Tongue (tissue), 2 donors: ENCODE data around the gene IL1RAPL2. TPM values are rescaled to one million over a fixed set of nuclear protein-coding genes. Genes with fewer than 3 reads are reported as not detected.
A peak's percentile ranks its signal among the peaks of the same experiment; 100 is the strongest.

ENCODE experiments used
- DNase-seq: peaks from one replicate; pipeline ENCODE4 v3.0.0-alpha.2; 2015
- total RNA-seq: library from RNA; depleted of rRNA; stranded (reverse); fragments of >200 nt; gene quantifications from one replicate; pipeline ENCODE4 v1.2.3, GENCODE V29; 2014

IL1RAPL2 gene
- total RNA-seq, 1 donor from 2014 or later: 7.8 TPM

- no peak for DNase-seq
Observed at GRCh38 chrX:105463473-105463872, 897.5 kb downstream of the IL1RAPL2 start.

GRCh38 chrX:105464618-105465017, 898.6 kb downstream of the IL1RAPL2 start:
- DNase-seq: no peak

- DNase-seq: peak; percentile 33
Observed at GRCh38 chrX:105468741-105469140, 902.7 kb downstream of the IL1RAPL2 start.

- no peak for DNase-seq
Observed at GRCh38 chrX:105471597-105471996, 905.6 kb downstream of the IL1RAPL2 start.

GRCh38 chrX:105475801-105476200, 909.8 kb downstream of the IL1RAPL2 start:
- no peak for DNase-seq

- no peak for DNase-seq
Observed at GRCh38 chrX:105477351-105477750, 911.4 kb downstream of the IL1RAPL2 start.

GRCh38 chrX:105480646-105481310, 914.8 kb downstream of the IL1RAPL2 start:
- peak; percentile 2 for DNase-seq

- DNase-seq: no peak
Observed at GRCh38 chrX:105483011-105483410, 917.0 kb downstream of the IL1RAPL2 start.

GRCh38 chrX:105488716-105489115, 922.7 kb downstream of the IL1RAPL2 start:
- DNase-seq: no peak

- no peak for DNase-seq
Observed at GRCh38 chrX:105495376-105495775, 929.4 kb downstream of the IL1RAPL2 start.

- DNase-seq: no peak
Observed at GRCh38 chrX:105502336-105502735, 936.3 kb downstream of the IL1RAPL2 start.

- DNase-seq: no peak
Observed at GRCh38 chrX:105515561-105515960, 949.6 kb downstream of the IL1RAPL2 start.

GRCh38 chrX:105526431-105526830, 960.4 kb downstream of the IL1RAPL2 start:
- peak; percentile 3 for DNase-seq

GRCh38 chrX:105527759-105528158, 961.8 kb downstream of the IL1RAPL2 start:
- DNase-seq: no peak

- no peak for DNase-seq
Observed at GRCh38 chrX:105533951-105534350, 968.0 kb downstream of the IL1RAPL2 start.

GRCh38 chrX:105543283-105543682, 977.3 kb downstream of the IL1RAPL2 start:
- no peak for DNase-seq

GRCh38 chrX:105550043-105550663, 984.2 kb downstream of the IL1RAPL2 start:
- no peak for DNase-seq

- no peak for DNase-seq
Observed at GRCh38 chrX:105552395-105552794, 986.4 kb downstream of the IL1RAPL2 start.

GRCh38 chrX:105553118-105553517, 987.1 kb downstream of the IL1RAPL2 start:
- DNase-seq: no peak

GRCh38 chrX:105564501-105564900, 998.5 kb downstream of the IL1RAPL2 start:
- DNase-seq: no peak

GRCh38 chrX:105565856-105566255, 999.9 kb downstream of the IL1RAPL2 start:
- peak; percentile 57 for DNase-seq

- DNase-seq: no peak
Observed at GRCh38 chrX:105567082-105567481, 1001.1 kb downstream of the IL1RAPL2 start.

- DNase-seq: no peak
Observed at GRCh38 chrX:105608745-105609144, 1042.7 kb downstream of the IL1RAPL2 start.

- DNase-seq: no peak
Observed at GRCh38 chrX:105609530-105609929, 1043.5 kb downstream of the IL1RAPL2 start.
